Muscle of back (tissue), 11 donors: ENCODE measurements around the gene BCOR. TPM values are rescaled to one million over a fixed set of nuclear protein-coding genes. Genes with fewer than 3 reads are reported as not detected.

Source experiments
- DNase-seq, 3 donors: peaks; one replicate each; pipeline versions ENCODE4 v3.0.0 to v3.0.0-alpha.2; 2013
- polyA plus RNA-seq, 10 donors: library from polyadenylated mRNA; unstranded; fragments of 120-200 nt; gene quantifications; one replicate each; pipeline ENCODE4 v1.2.1, GENCODE V29; 2013; ENCODE audit not compliant: insufficient read length in 10 of 10

Gene BCOR
- polyA plus RNA-seq, 10 donors, result 19.5 to 31.6 (median 24.0) TPM

- peak in 1 of 3 donors; percentile 49 for DNase-seq
Measured at GRCh38 chrX:40099055-40099958, 1.5 kb upstream of the BCOR start.

- peak in 1 of 3 donors; percentile 74 for DNase-seq
Measured at GRCh38 chrX:40098264-40099054, 701 bp upstream of the BCOR start.

DNA sequence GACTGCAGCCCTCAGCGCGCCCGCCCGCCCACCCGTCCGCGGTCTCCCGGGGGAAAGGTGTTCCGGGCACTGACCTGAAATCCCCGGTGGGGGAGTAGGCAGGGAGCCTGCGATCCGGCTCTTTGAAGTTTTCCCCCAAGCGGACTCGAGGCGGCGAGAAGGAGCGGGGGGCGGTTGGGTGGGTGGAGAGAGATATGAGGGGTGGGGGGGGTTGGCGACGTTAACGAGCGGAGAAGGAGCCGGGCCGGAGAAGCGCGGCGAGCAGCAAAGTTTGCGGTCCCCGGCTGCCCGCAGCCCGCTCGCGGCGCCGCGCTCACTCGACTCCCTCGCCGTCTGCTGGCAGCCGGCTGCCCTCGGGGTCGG, 636 bp downstream of the BCOR start:
- DNase-seq, result peak in 1 of 3 donors; percentile 42

GRCh38 chrX:40096395-40097091, 1.2 kb downstream of the BCOR start:
- DNase-seq, result peak in 1 of 3 donors; percentile 74

GRCh38 chrX:40095583-40096394, 2.0 kb downstream of the BCOR start:
- peak in 1 of 3 donors; percentile 75 for DNase-seq

DNA sequence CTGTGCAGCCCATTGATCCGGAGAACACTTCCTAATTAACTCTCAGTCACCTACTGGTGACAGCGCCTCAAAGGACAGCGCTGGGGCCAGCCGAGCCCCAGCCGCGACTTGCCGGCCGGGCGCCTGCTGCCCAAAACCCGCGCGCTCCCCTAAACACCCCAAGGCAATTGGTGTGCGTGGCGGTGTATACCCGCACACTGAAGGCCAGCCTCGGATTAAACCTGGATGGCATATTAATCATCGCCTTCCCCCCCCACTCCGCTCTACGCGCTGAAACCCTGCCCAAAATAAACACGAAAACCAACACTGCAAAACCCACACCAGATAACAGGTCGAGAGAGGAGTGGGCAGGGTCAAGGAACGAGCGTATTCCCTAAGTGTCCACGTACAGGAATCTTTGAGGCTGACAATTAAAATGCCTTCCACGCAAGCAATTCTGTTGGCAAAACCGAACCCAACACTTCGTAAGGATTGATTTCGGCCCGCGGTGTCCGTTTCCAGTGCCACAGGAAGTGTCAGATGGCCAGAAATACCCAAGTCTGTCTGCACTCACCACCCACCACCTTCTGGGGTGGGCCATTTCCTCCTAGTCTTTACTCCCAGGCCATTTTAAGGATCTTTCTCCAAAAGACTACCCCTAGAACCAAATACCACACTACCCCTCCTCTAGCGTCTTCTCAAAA, 2.7 kb downstream of the BCOR start:
- DNase-seq, result peak in 1 of 3 donors; percentile 34

DNA sequence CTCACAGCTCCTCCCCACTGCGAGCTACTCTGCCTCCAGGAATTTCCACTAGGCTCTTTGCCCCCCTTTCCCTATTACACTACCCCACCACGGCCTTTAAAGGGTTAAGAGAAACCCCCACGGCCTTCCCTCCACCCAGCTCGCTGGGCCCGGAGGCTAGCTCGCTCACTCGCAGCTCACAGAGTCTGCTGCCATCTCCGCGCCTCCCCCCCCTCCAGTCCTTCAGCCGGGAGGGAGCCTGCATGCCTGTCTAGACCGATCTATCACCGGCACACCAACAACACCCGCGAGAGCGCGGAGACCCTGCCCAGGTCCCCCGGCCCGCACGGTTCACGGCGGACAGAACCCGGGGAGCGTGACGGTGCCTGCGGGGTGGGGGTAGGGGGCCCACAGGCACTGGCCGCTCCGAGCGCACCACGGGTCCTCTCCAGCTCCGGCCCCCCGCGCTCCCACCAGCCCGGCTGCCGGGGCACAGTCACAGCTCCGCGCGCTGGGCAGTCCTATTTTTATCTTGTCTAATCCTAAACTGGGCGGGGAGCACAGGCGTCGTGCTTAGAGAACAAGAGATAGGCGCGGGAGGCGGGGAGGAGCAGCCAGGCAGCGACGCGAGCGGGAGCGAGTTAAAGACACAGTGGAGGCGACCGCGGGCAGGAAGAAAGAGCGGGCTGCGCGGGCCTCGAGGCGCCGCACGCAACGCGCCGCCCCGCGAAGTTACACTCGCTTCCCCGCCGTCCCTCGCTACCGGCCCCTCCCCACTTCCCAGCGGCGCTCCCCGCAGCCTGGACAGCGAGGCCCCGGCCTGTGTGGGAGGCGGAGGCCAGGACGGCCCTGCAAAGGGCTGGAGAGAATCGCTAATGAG, 3.5 kb downstream of the BCOR start:
- DNase-seq, result peak in 1 of 3 donors; percentile 75

GRCh38 chrX:40093586-40093985, 4.2 kb downstream of the BCOR start:
- DNase-seq, result no peak

- DNase-seq, result no peak
Measured at GRCh38 chrX:40092808-40093435, 4.8 kb downstream of the BCOR start.

DNA sequence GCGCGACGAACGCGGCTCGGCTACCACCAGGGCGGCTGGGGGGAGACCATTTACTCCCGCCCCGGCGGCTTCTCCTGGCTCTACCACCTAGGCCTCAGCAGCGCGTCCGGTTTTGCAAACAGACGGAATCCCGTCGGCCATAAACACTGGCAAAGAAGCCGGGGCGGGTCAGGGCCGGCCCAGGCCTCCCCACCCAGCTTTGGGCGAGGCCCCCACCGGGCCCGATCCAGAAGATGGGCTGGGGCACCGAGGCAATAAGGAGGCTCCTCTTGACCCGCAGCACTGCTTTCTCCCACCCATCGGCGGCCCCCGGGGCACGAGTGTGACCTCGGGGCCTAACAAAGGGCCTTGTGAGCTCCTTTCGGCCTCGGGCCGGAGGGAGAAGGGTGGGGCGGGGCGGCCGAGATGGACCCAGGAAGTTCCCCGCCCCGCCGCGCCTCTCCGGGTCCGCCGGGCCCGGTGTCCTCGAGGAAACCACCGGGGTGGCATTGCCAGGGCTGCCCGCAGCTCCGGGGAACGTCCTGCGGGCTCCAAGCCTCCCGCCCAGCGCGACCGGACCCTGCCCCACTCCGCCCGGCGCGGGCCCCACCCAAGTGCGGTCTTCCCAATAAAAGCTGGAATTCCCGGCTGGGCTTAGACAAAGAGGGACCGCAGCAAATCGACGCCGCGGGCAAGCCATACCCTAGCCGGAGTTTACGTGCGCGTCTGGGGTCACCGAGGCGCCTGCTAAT, 5.9 kb downstream of the BCOR start:
- no peak for DNase-seq

- DNase-seq, result no peak
Measured at GRCh38 chrX:40090961-40091360, 6.8 kb downstream of the BCOR start.

GRCh38 chrX:40090050-40090804, 7.5 kb downstream of the BCOR start:
- DNase-seq, result peak in 1 of 3 donors; percentile 52

DNA sequence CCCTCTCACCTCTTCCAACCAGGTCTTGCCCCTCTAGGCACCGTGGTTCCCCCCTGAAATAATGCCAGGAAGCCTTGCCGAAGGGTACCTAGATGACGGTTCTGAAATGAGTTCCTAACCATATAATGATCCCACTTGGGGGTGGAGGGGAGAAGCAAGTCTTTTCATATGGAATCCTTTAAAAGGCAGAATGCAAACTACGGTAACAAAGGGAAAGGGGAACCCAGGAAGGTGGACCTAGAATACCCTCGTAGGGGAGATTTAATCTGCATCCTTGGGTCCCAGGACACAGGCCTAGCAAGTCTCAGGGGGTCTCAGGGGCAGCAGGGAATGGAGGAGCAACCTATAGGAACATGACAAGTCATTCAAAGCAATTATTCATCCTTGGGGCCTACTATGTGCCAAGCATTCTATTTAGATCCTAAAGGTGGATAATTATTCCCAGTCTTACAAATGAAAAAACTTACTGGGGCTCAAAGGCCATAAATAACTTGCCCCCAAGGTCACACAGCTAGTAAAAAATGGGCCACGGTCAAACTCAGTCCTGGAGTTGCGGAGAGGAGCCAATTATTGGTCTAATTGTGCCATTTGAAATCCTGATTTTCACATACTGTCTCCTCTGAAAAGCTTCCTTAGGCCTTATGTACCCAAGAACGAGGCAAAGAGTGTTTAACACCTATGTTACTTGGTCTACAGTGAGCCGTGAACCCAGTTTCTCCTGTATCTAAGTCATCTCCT, 8.8 kb downstream of the BCOR start:
- DNase-seq, result no peak

DNA sequence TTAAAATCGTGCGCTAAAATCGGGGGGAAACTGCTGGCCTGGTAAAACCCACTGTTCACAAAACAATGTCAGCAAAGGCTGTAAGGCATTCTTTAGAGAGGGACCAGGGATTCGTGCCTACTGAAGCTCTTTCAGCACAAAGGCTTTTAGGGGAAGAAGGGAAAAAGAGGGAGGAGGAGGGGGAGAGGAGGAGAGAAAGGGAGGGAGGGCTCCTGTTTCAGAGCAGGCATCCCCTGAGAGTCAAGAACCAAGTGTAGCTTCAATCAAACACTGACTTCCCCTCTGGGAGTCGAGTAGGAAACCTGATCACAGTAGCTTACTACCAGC, 9.5 kb downstream of the BCOR start:
- DNase-seq, result no peak

- DNase-seq, result no peak
Measured at GRCh38 chrX:40087425-40088298, 10.1 kb downstream of the BCOR start.
